Measurements from ENCODE around the gene CT45A1.
"Not testable (repeated sequence)": the region's sequence is repeated elsewhere in the genome, so short reads cannot be mapped to it uniquely, and the experiment has no call there.

Gene CT45A1

DNA sequence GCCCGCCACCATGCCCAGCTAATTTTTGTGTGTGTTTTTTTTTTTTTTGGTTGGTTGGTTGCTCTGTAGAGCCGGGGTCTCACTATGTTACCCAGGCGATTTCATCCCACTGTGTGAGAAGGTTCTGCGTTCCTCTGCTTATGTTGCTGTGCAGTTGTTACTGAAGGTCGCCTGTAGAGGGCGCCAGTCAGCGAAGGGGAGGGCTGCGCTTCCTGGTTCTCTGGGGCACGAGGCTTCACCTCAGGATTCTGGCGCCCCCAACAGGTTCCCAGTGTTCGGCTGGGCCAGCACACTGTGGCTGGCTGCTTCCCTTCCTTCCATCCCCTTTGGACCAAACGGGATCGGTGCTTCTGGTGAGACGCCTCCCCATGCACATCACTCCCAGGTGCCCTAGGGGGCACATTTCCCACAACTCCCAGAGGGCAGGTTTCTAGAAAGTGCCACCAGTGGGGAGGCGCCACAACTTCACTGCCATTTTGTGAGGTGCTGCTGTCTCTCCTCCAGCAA is at the start of gene CT45A1:
Gene CT45A1 (plus strand): TSS at position 457 of the 507 bp plus-strand sequence. CDS start 5,302 bp downstream, outside the sequence.
- not testable (repeated sequence) for DNase-seq (ENCODE audit: low read depth); H3K4me3 ChIP-seq (ENCODE audit: low read length)

DNA sequence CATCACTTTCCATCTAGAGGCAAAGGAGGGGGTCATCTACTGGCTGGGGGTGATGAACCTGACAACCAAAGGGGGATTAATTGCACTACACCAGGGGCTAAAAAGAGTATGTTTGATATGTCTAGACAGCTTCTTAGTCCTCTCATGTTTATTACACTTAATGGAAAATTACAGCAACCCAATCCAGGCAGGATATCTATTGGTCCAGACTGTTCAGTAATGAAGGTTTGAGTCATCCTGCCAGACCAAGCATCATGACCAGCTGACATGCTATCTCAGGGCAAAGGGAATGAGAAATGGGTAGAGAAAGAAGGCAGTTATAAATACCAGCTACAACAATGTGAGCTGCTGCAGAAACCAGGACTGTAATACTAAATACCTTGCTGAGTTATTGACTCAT is 40.5 kb upstream of the CT45A1 start:
- not testable (repeated sequence) for DNase-seq (ENCODE audit: low read depth)

DNA sequence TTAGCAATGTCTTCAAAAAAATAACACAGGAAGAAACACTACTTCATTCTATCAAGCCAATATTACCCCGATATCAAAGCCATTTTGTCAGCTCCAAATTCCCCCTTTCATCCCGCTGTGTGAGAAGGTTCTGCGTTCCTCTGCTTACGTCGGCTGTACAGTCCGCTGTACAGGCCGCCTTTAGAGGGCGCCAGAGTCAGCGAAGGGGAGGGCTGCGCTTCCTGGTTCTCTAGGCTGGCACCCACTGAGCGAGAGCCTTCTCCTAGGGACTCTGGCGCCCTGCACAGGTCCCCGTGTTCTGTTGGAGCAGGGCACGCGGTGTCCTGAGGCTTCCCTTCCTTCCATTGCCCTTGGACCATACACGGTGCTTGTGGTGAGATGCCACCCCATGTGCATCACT is 25.3 kb upstream of the CT45A1 start:
- no peak for DNase-seq (ENCODE audit: low read depth)
- no peak overlapping the region for H3K4me3 ChIP-seq (ENCODE audit: low read length)
- no peak for TF ChIP-seq CTCF (IDR thresholded peaks at IDR 0.05; ENCODE audit: insufficient read depth, low read depth, low read length, missing control alignments)

More for the DNA sequence above, 40.5 kb upstream of the CT45A1 start:
- not testable (repeated sequence) for H3K4me3 ChIP-seq (ENCODE audit: low read length)

GRCh38 chrX:135695471-135695870 is 18.0 kb upstream of the CT45A1 start:
- TF ChIP-seq CTCF (IDR thresholded peaks at IDR 0.05; ENCODE audit: insufficient read depth, low read depth, low read length, missing control alignments), result no peak
- no peak overlapping the region for H3K4me3 ChIP-seq (ENCODE audit: low read length)
- DNase-seq (ENCODE audit: low read depth), result no peak

GRCh38 chrX:135697601-135698000 is 15.8 kb upstream of the CT45A1 start:
- no peak for DNase-seq (ENCODE audit: low read depth)
- no peak overlapping the region for H3K4me3 ChIP-seq (ENCODE audit: low read length)
- TF ChIP-seq CTCF (IDR thresholded peaks at IDR 0.05; ENCODE audit: insufficient read depth, low read depth, low read length, missing control alignments), result no peak

- H3K4me3 ChIP-seq (ENCODE audit: low read length), result no peak overlapping the region
These were observed 14.5 kb upstream of the CT45A1 start for GRCh38 chrX:135698924-135699323.

DNA sequence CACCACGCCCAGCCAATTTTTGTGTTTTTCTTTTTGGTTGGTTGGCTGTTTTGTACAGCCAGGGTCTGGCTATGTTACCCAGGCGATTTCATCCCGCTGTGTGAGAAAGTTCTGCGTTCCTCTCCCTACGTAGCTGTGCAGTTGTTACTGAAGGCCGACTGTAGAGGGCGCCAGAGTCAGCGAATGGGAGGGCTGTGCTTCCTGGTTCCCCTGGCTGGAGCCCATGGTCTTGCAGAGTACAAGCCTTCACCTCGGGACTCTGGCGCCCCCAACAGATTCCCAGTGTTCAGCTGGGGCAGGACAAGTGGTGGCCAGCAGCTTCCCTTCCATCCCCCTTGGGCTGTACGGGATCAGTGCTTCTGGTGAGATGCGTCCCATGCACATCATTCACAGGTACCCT is 5.6 kb upstream of the CT45A1 start:
- no peak for DNase-seq (ENCODE audit: low read depth)
- TF ChIP-seq CTCF (IDR thresholded peaks at IDR 0.05; ENCODE audit: insufficient read depth, low read depth, low read length, missing control alignments), result no peak

More at GRCh38 chrX:135698924-135699323, 14.5 kb upstream of the CT45A1 start:
- no peak for DNase-seq (ENCODE audit: low read depth)
- TF ChIP-seq CTCF (IDR thresholded peaks at IDR 0.05; ENCODE audit: insufficient read depth, low read depth, low read length, missing control alignments), result no peak

DNA sequence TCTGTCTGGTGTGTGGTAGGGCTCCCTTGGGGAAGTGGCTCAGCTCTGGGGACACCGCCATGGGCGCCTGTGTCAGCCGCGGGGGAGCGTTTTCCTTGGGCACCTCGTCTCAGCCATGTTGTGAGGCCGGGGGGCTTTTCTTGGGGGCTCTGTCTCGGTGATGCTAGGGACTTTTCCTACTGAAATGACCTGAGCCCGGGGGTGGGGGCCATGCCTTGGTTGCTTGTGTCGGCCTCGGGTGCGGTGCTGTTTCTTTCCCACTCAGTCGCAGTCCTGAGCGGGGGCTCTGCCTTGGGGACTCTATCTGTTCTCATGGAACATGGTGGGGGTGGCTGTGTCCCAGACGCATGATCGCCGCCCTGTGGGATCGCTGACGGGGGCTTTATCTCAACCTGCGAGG is 356 bp downstream of the CT45A1 start:
- no peak for TF ChIP-seq CTCF (IDR thresholded peaks at IDR 0.05; ENCODE audit: insufficient read depth, low read depth, low read length, missing control alignments)
- DNase-seq (ENCODE audit: low read depth), result no peak
- H3K4me3 ChIP-seq (ENCODE audit: low read length), result no peak overlapping the region

More for the DNA sequence above, 5.6 kb upstream of the CT45A1 start:
- H3K4me3 ChIP-seq (ENCODE audit: low read length), result no peak overlapping the region

DNA sequence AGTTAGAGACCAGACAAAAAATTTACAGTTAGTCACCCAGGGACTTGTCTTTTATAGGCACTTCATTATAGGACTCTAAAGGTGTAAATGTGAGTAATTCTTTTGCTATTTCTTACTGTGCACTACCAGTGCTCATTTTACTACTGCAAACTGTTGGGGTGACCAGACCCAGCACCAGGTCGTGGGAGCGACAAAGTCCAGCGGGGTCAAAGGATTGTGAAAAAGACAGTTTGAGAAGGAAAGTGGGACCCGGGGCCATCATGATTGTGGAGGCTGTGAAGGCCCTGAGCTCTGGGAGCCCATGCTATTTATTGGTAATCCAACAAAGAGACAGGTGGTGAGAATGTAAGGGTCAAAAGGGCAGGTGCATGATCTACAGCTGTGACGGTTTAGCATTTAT is 21.2 kb downstream of the CT45A1 start:
- not testable (repeated sequence) for H3K4me3 ChIP-seq (ENCODE audit: low read length); DNase-seq (ENCODE audit: low read depth)

Data from epithelial cell of esophagus (primary cell).